GM18505 (cell line): Measurements from ENCODE around the gene ARL10.

Source experiments
- ATAC-seq: cut with Tn5 transposase; IDR thresholded peaks from one replicate; pipeline ENCODE4 v1.9.1; 2021; ENCODE audit not compliant: unreplicated experiment
- POLR2A ChIP-seq: IDR thresholded peaks from 4 replicates; pipeline ENCODE4 v1.6.1; 2011; ENCODE audit warnings: borderline replicate concordance; ENCODE audit not compliant: insufficient read depth, insufficient read length; ENCODE audit errors: extremely low read depth

The ARL10 gene

DNA sequence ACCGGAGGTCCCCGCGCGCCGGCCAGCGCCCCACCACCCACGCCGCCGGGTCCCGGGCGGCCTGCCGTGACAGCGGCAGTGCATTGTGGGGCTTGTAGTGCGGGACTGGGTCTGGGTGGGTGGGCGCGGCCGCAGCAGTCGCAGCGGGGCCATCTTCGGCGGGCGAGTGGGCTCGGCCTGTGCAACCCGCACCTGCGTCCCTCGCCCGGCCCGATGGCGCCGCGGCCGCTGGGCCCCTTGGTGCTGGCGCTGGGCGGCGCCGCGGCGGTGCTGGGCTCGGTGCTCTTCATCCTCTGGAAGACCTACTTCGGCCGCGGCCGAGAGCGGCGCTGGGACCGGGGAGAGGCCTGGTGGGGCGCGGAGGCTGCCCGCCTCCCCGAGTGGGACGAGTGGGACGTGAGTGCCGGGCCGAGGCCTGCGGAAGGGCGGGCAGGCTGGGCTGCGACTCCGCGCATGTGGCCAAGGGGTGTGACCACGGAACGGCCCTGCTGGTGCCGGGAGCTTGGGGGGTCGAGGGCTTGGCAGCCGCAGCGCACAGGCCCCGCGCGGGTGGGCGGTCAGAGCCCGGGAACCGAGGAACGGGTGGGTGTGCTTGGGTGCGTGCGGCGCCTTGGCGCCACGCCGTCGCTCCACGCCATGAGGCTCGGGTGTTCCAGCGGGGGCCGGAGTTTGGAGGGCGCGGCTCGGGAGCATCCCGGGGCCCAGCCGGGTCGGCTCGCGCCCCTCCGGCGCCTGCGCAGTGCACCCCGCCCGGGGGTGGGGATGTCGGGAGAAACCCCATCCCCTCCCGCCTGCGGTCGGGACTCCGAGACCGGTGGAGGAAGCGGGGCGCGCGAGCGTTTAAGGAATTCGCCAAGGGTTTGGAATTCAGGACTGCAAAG lies at the start of gene ARL10:
ARL10 (plus strand) TSS at position 137 of the 881 bp plus-strand sequence; CDS start at position 214, 77 bp downstream.
- peak; percentile 29 for TF ChIP-seq POLR2A
- peak; percentile 32 for ATAC-seq

DNA sequence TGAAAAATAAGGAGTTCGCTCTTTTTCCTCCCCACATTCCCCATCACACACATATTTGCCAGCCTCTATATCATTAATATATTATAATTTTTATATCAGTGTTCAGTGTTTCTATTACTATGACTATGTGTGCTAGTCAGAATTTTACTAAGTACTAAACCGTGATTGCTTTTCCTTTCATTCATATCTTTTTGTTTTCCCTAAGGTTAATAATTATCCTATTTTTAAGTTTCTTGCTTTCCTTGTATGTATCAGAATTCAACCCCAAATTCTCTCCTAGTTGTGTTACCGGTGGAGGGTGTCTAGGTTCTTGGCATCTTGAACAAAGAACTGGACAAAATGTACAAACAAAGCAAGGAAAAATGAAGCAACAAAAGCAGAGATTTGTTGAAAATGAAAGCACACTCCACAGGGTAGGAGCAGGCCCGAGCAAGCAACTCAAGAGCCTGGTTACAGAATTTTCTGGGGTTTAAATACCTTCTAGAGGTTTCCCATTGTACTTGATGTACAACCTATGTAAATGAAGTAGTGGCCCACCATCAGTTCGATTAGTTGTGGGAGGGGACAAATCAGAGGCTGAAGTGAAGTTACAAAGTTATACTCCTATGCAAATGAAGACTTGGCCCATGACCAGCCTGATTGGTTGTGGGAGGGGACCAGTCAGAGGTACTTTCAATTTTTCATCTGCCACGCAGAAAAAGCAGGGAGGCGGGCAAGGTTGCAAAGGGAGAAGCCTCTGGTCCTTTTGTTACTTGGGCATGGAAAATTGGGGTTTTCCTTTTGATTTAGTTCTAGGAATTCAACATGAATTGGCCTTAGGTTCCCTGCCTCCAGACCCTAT lies 47.5 kb upstream of the ARL10 start:
- ATAC-seq, result no peak
- no peak for TF ChIP-seq POLR2A

DNA sequence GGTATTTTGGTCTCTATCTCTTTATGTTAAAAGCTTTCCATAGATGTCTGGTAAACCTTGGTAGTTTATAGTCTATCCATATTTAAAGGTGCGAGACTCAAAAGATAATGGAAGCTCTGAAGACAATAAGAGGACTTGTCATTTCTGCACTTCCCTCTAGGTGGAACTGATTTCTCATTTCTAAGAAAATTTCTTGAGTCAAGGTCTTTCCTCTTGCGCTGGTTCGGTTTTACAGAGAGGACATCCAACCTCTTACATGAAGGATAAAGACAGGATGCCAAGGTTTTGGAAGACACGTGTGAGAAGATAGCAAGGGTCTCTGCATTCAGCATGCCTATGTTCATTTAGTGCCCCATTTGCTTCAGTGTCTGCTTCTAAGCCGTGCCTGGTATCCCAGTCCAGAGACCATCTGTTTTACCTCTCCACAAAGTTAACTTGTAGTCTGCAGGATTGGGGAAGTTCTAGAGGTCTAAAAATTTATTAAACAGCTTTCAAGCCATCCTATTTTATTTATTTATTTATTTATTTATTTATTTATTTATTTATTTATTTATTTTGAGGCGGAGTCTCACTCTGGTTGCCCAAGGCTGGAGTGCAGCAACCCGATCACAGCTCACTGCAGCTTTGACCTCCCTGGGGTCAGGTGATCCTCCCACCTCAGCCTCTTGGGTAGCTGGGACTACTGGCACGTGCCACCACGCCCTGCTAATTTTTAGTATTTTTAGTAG lies 45.3 kb upstream of the ARL10 start:
- TF ChIP-seq POLR2A, result no peak
- no peak for ATAC-seq

DNA sequence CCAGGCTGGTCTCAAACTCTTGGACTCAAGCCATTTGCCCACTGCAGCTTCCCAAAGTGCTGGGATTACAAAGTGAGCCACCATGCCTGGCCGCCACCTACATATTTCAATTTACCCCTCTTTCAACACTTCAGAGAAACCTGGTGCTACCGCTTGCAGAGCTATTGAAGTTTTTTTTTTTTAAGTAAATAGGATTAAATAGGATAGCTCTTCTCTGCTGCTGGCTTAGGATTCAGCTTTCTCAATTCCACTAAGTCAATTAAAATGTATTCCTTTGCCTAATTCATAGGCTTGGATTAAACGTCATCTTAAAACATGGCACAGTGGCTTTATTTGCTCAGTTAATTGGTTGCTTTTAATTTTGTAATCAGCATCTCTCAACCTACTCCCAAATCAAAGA lies 44.7 kb upstream of the ARL10 start:
- no peak for ATAC-seq
- no peak for TF ChIP-seq POLR2A

- ATAC-seq, result no peak
- TF ChIP-seq POLR2A, result no peak
Measured at GRCh38 chr5:176334031-176334770, 31.1 kb upstream of the ARL10 start.

GRCh38 chr5:176337913-176338312 lies 27.4 kb upstream of the ARL10 start:
- no peak for TF ChIP-seq POLR2A
- no peak for ATAC-seq

- no peak for ATAC-seq
- TF ChIP-seq POLR2A, result no peak
Measured at GRCh38 chr5:176339304-176339703, 26.0 kb upstream of the ARL10 start.

- ATAC-seq, result no peak
- no peak for TF ChIP-seq POLR2A
Measured at GRCh38 chr5:176341325-176342157, 23.7 kb upstream of the ARL10 start.

DNA sequence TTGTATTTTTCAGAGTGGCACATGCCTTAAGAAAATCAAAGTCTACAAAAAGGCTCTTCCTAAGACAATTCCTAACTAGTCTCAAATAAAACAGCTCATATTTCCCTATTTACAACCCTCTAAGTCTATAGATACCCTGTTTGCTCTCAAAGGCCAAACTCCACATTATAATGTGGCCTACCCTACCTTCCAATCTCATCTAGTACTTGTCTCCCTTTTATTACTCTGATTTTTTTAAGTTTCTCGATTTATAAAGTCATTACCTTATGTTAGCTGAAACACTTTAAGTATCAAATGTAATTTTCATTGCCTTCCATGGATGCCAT lies 23.2 kb upstream of the ARL10 start:
- ATAC-seq, result no peak
- no peak for TF ChIP-seq POLR2A

DNA sequence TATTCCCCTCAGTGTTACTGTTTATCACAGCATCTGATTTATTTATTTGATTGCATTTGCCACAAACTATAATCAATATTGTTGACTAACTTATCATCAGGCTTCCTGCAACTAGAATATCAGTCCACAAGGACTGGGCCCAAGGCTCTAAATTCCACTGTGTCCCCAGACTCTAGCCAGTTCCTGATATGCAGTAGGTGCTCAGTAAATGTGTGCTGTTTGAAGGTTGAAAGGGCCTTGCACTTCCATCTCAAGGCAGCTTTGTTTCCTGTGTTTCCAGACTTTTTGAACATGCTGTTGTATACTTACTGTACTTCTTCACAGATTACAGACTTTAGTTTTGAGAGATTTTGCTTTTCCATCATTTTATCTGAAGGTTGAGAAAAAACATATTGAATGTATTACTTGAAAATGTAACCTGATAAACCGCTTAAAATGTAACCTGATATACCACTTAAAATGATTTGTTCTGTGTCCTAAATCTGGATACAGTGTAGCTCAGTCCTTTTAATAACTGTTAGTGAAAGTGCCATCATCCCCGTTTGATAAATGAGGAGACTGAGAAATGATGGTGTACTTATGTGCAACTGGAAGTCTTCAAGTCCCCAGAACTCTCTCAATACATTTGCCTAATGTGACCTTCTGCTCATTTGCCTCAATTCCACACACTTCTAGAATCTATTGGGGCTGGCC lies 22.4 kb upstream of the ARL10 start:
- no peak for ATAC-seq
- no peak for TF ChIP-seq POLR2A

GRCh38 chr5:176350416-176350815 lies 14.9 kb upstream of the ARL10 start:
- no peak for ATAC-seq
- no peak for TF ChIP-seq POLR2A
